ENCODE measurements around the gene CNNM2.
"Not testable (repeated sequence)": the region's sequence is repeated elsewhere in the genome, so short reads cannot be mapped to it uniquely, and the experiment has no call there.

CNNM2 gene

DNA sequence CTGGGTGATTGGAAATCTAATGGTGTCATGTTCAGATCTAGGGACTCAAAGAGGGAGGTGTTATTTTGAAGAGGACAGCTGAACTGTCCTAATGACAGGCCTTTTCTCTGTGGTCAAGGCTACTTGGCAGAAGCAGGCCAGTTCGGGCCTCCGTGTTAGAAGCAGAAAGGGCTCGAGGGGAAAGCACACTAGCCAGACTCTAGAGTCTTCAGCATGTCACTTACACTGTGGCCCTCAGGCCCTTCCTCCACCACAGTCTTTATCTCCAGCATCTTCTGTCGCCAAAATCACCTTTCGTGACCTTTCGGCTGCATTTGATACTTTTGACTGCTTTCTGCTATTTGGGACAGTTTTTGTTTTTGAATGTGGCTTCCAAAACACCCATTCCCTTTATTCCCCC lies 123.3 kb downstream of the CNNM2 start:
- no peak for DNase-seq (ENCODE audit: low read depth)

DNA sequence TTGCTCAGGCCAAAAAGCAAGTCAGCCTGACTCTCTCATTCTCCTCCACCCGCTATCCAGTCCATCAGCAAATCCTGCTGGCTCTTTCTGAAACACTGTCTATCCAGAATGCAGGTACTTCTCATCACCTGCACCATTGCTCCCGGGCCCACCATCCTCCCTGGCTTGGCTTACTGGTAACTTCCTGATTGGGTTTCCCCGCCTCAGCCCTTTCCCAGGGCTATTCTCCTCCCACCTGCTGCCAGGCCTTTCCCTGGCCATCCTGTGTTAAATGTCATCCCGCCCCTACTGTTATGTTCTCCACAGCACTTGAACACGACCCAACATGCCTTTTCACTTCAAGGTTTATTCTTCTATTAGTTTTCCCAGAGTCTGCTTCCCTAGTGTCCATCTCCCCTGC lies 124.0 kb downstream of the CNNM2 start:
- no peak for DNase-seq (ENCODE audit: low read depth)

DNA sequence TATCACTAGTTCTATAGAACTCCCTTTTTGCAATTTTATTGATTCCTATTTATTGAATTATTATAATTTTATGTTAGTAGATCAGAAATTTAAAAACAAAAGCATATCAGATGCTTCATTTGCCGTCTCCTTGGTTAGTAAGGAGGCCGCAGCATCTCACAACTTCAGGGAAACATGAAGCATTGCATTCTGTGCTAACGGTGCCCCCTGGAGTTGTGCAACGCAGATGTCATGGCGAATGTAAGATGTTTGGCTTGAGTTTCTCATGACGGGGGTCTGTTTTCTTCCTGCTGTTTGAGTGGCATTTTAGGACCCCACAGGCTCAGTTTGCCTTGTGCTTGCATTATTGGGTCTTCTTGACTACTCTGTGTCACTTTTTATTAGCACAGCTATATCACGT lies 124.8 kb downstream of the CNNM2 start:
- DNase-seq (ENCODE audit: low read depth), result no peak

DNA sequence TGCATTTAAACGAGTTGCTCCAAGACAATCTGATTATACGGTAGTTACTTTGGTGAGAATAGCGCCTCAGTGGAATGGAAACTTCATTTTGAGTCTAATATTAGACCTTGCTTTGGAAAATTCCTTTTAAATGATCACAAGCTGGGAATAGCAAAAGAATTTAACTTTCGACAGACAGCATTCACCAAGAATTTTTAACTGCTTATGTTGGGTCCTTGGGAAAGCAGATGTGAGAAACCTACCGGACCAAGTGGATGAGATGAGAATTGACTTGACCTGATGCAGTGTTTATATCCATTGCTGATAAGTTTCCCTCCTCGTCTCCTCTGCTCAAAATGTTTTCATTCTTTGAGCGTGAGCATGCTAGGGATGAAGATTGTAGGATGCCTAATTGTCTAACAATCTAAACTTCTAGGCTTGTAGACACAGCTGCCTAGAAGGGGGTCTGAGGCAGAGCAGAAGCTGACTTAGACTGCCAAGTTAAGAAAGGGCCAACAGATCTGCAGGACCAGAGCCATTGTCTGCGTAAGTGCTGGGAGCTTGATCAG lies 126.9 kb downstream of the CNNM2 start:
- no peak for DNase-seq (ENCODE audit: low read depth)

DNA sequence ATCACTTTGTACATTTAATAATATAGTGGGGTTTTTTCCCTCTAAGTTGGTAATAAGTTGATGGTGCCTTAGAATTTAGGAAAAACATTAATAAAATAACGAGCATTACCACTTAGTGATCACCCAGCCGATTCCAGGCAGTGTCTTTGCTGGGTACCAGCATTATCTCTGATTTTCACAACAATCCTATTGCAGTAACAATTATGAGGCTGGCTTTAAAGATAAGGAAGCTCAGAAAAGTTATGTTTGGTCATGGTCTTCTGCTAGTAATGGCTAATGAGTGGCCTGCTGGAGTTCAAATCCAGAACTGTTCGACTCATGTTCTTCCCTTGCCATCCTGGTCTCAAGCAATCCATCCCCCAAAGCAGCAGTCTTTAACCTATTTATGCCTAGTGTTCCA lies 127.9 kb downstream of the CNNM2 start:
- DNase-seq (ENCODE audit: low read depth), result no peak

DNA sequence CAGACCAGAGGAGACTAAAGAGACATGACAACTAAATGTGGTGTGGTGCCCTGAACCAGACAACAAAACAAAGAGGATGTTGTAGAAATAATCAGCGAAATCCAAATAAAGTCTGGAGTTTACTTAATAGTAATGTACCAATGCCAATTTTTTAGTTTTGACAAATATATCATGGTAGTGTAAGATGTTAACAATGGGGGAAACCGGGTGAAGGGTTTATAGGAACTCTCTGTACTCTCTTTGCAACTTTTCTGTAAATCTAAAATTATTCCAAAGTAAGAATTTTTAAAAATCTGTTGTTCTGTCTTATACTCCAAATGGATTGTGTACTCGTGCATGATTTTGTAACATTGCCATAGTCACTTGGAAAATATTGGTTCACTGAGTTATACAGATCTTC lies 129.3 kb downstream of the CNNM2 start:
- no peak for DNase-seq (ENCODE audit: low read depth)

DNA sequence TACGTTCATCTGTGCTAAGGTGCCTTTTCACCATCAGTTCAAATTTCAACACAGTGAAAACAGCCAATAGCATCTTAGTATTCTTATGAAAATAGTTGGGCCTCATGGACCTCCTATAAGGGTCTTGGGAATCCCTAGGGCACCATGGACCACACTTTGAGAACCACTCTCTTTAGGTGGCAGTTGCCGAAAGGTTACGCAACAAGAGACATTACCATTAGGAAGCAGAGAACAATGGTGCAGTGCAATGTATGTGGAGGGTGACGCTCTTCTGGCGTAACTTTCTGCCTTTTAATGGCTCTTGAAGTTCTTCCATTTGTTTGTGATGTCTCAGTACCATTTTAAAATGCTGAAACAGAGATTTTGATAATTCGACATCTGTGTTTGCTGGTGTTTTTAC lies 131.1 kb downstream of the CNNM2 start:
- DNase-seq (ENCODE audit: low read depth), result no peak

DNA sequence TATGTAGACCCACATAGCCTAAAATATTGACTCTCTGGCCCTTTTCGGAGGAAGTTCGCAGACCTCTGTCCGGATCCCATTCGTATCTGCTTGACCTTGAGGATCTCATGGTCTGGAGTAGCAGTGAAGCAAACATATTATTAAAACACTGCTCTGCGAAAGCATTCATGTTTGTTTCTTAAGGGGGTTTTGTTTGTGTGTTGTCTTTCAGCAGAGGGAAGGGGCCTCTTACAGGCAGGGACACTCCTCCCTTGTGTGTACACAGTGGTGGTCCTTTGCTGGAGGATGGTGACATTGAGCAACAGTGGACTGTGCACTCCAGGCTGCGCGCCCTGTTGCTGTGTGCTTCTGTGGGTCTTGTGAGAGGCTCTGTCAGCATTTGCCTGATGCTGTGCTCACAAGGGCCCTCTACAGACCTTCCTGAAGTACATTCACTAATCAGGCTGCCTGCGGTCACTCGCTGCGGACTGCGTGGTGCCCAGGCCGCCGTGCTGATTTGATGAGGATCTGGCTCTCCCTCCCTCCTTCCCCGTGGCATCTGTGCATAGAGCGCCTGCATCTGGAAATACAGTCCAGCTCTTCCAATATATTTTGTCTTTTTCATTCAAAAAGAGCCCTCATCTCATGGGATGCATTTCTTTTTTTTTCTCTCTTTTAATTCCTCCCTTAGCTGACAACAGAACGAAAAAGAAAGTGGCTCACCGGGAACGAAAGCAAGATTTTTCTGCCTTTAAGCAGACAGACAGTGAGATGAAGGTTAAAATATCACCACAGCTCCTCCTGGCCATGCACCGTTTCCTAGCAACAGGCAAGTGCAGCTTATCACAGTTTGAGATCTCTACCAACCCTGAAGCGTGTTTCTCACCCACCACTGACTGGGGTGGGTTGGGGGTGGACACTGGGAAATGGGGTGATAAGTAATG lies 135.8 kb downstream of the CNNM2 start:
- DNase-seq (ENCODE audit: low read depth), result peak; percentile 12

DNA sequence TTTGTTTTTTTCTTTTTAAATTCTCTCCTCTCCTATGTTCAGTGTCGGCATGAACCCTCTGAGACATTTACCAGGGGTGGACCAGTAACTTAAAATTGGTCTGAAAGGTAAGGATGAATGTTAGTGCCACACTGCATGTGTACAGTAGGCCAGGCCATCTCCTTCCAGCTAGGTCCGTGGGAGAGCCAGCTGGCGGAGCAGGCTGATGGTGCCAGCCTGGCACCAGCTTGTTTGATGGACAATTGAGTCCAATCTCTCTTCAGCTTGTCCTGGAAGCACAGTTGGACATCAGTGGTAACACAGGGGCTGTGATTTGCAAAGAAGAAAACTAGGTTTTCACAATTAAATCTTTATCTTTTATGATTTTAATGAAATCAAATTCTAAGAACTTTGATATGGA lies 136.5 kb downstream of the CNNM2 start:
- DNase-seq (ENCODE audit: low read depth), result no peak

DNA sequence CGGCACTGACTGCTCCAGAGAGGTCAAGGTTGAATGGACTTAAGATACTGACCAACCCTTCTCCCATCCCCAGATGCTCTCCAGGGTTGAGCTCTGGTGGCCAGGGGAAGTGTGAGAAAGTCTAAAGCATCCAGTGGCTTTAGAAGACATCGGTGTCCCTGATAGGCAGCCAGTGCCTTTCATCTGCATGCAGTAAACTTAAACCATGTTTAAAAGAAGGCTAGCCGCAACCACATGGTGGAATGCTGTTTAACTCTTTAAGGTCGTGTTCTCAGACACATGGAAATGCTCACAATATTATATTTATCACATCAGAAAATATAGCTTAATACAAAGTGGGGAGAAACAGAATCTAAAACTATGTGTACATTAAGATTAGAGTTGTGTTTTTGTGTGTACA lies 137.0 kb downstream of the CNNM2 start:
- no peak for DNase-seq (ENCODE audit: low read depth)

DNA sequence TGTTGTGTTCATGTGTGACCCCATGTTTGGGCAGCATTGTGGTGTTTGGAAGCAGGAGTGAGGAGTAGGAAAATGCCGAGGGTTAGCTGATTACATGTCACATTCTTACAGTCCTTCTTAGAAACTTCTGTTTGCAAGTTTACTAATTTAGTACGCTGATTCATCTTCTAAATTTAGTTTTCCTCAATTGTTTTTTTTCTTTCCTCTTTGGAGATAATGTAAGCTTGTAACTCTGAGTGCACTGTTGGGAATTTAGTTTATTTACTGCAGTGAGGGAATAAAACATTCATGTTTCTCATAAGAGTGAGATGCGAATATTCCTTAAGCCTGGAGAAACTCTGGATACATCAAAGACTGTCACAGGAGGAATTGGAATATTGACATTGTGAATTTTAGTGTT lies 139.9 kb downstream of the CNNM2 start:
- no peak for DNase-seq (ENCODE audit: low read depth)

DNA sequence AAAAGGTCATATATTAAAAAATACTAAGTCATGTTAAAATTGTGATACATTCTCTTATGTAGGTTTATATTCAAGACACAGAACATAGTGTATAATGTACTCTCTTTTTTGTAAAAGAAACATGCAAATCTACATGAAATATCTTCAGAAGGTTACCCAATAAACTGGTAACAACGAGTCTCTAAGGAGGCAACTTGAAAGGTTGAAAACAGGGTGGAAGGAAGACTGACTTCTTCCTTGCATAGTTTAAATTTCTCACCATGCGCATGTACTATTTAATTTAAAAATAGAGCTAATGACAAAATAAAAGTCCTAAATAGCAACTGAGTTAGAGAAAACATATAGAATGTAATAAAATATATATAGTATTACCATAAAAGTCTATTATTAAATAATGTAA lies 142.5 kb downstream of the CNNM2 start:
- no peak for DNase-seq (ENCODE audit: low read depth)

DNA sequence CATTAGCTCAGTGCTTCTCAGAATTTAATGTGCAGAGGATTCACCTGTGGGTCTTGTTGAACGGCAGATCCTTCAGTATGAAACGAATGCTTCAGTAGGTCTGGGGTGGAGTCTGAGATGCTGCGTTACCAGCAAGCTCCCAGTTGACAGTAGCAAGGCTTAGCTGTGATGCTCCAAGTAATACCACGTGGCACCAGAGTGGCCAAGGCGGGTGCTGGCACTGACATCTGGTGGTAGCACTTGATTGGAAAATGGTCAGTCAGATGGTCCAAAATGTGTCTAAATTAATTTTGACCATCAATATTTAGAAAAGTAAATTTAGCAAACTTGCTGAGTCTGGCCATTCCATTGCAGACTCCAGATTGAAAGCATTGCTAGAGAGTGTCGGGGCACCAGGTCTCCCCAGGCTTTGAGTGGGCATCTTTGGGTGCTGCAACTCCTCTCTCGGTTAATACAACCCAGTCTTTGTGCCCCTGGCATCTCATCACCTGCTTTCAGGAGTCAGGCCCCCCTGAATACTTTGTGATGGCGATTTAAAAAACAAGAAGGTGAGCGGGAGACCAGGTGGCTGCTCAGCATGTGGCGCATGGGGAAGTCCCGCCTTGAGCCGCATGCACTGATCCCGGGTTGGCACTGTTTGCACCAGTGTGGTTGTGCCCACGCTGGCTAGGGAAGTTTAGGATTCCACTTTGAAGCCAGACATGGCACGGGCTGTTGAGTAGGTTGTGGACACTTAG lies 144.9 kb downstream of the CNNM2 start:
- no peak for DNase-seq (ENCODE audit: low read depth)

DNA sequence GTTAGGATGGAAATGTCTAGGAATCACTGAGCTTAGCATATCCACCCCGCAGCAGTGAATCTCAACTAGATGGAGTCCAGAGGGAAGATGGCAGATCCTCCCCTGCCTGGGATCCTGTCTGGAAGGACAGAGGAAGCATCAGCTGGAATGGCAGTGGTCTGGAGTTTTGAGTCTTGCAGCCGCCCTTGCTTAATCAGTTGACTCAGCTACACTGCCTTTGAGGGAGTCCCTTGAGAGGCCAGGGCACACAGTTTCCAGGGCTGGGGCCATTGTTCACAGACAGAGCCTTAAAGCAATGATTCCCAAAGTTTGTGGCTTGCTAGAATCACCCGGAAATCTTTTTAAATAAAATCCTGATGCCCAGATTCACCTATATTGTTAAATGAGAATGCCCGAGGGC lies 146.9 kb downstream of the CNNM2 start:
- no peak for DNase-seq (ENCODE audit: low read depth)

DNA sequence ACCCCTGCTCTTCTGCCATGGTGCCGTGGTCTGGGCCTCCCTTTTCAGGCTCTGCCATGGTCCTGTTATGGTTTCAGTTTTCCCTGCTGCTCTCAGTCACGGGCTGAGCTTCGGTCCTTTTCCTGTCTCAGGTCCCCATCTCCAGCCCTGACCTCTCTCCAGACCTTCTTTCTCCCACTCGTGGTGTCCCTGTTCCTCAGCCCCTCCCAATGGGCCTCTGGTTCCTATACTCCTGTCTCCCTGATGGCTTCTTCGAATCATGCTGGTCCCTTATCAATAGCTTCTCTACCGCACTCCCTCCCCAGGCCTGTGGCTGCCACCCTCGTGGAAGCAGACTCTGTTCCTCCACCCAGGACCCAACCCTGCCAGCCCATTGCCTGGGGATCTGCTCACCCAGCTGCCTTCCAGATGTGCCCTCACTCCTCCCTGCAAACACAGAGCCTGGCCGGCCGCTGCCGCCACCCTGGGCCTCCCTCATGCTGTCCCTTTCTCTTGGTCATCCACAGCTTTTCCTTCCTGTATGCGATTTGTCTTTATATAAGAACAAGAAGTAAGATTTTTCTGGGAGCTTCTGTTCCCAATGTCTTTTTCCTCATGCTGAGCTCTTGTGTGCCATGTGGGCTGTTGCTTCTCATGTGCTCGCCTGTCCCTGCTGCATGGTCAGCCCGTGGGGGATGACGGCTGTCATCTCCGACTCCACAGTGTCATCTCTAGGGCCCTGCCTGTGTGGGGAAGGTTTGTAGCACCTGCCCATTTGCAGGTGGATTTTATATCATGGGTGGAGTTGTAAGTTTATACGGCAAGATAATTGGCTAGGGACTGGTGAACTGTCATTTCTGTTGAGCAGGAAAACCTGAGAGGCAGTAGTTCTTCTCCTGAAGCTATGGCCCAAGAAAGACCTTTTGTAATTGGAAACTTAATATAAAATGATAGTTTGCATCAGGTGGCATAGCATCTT lies 148.3 kb downstream of the CNNM2 start:
- DNase-seq (ENCODE audit: low read depth), result no peak

DNA sequence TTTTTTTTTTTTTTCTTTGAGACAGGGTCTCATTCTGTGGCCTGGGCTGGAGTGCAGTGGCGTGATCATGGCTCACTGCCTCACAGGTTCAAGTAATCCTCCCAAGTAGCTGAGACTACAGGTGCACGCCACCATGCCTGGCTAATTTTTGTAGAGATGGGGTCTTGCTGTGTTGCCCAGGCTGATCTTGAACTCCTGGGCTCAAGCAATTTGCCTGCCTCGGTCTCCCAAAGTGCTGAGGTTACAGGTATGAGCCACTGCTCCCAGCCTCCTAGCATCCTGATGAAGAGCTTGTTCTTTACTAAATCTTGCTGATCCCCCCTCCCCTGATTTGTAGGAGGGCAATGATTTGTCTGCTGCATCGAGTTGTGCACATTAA lies 149.0 kb downstream of the CNNM2 start:
- not testable (repeated sequence) for DNase-seq (ENCODE audit: low read depth)

DNA sequence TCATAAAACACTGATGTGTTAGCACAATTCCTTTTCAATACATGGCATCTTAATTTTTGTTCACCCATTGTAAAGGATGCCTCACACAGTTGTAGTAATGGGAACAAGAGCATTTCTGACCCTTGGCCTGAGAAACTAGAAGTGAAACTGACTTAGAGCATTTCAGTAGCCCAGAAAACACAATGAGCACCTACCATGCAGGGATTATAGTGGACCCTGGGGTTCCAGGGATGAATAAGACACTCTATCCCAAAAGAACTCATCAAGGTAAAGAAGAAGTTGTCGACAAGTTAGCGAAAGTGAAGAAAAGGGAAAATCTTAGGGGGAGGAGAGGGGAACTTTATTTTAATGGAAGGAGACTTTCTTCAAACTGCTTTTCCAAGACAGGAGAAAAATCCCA lies 149.4 kb downstream of the CNNM2 start:
- no peak for DNase-seq (ENCODE audit: low read depth)

DNA sequence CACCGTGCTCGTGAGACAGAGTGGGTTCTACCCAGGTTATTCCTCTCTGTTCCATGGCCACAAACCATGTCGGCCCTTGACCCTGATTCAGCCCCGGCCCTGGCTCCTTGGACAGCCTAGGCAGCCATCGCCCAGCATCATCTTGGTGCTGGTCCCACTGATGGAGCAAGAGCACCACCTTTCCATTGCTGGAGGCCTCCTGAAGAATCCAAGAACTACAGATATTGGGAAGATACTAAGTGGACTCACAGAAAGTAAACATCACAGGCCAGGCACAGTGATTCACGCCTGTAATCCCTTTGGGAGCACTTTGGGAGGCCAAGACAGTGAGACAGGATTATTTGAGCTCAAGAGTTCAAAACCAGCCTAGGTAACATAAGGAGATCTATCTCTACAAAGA lies 149.9 kb downstream of the CNNM2 start:
- DNase-seq (ENCODE audit: low read depth), result no peak

DNA sequence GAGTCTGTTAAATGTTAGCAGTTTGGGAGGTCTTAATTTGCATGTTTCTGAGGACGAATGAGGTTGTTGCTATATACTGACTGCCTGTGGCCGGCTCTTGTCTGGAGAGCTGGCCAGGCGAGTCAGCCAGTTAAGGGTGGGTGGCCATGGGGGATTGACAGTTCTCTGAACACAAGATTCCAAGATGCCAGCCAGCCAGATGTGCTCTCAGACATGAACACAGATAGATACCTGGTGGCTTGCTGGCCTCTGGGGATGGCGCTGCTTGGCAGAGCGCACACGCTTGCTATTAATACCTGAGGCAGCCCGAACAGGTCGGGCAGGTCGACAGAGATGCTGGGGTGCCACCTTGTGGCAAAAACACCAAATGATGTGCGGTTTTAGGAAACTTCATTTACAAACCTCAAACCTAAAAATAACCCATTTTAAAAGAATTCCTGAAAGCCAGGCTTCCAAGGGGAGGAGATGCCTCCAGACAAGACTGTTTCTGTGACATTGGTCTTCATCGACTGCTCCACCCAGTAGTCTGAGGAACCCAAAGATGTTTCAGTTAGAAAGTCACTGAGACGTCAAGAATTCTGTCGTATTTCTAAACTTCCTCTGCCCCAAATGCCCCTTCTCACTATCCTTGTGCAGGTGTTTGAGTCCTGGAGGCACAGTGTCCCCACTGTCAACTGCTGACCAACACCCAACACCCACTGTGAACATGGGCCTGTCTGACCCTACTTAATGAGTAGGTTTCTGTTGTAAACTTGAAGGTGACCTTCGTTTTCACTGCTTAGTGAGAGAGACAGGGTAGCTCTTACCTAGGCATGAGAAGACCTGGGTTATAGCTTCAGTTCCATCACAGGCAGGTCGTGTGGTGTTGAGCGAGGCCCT lies 151.6 kb downstream of the CNNM2 start:
- DNase-seq (ENCODE audit: low read depth), result peak; percentile 33

DNA sequence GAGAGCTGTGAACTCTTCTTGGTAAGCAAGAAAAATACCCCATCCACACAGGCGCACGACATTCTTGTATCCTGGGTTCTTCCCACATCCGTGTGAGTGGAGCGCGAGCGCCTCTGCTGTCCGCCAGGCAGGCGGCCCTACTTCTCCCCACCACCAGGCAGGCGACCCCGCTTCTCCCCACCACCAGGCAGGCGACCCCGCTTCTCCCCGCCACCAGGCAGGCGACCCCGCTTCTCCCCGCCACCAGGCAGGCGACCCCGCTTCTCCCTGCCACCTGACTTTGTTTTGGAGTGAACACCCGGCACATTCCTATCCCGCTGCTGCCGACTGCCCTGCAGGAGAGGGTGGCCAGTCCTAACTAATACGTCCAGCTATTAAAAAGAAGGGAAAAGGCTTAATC lies 154.2 kb downstream of the CNNM2 start:
- DNase-seq (ENCODE audit: low read depth), result no peak

DNA sequence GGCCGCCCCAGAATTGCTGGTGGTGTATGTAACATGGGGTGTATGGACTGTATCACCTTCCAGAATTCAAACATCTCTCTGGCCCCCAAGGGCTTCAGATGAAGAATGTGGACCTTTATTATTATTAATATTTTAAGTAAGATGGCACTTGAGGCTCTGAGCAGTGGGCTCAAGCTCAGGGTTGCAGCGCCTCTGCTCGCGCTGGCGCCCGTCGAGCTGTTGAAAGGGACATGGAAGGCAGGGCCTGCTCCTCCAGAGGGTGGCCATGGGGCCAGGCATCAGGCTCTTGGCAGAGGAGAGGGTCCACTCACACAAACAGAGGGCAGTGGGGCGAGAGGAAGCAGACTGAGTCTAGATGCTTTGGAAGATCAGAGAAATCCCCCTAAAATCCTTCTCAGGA lies 154.8 kb downstream of the CNNM2 start:
- no peak for DNase-seq (ENCODE audit: low read depth)
